Thoracic aorta (tissue), 2 donors: Measurements from ENCODE around the gene PZP. TPM values are rescaled to one million over a fixed set of nuclear protein-coding genes. Genes with fewer than 3 reads are reported as not detected.
"Not testable (repeated sequence)": the region's sequence is repeated elsewhere in the genome, so short reads cannot be mapped to it uniquely, and the experiment has no call there.

Experiments
- ATAC-seq: fragments of 150-250 bp; one replicate; pipeline ENCODE4 v1.8.0; 2017; ENCODE audit warnings: low read depth; ENCODE audit not compliant: insufficient number of reproducible peaks, low FRiP score
- DNase-seq: peaks from one replicate; pipeline ENCODE4 v3.0.0-alpha.2; 2020; ENCODE audit warnings: low spot score
- H3K27ac ChIP-seq, 2 donors: fragments of 200-600 bp; sonication (generic); 1 replicate in 1 of 2; 2 replicates in 1 of 2; pipeline ENCODE4 v1.5.1; 2016; ENCODE audit warnings: mild to moderate bottlenecking in 2 of 2, moderate library complexity in 2 of 2
- H3K27me3 ChIP-seq: fragments of 200-600 bp; sonication (generic); replicated peaks from 2 replicates; pipeline ENCODE4 v1.6.0; 2016; ENCODE audit warnings: mild to moderate bottlenecking; ENCODE audit not compliant: insufficient read depth
- H3K36me3 ChIP-seq: fragments of 200-600 bp; sonication (generic); one replicate; pipeline ENCODE4 v1.5.1; 2016
- H3K4me1 ChIP-seq, 2 donors: fragments of 200-600 bp; sonication (generic); 1 replicate in 1 of 2; 2 replicates in 1 of 2; pipeline versions ENCODE4 v1.5.1 to v1.6.0; 2016; ENCODE audit warnings: low read depth in 2 of 2, mild to moderate bottlenecking in 1 of 2; ENCODE audit not compliant: control insufficient read depth in 1 of 2
- H3K4me3 ChIP-seq: fragments of 200-600 bp; sonication (generic); 2 replicates; pipeline ENCODE4 v1.5.1; 2016; ENCODE audit warnings: mild to moderate bottlenecking
- H3K9me3 ChIP-seq: fragments of 200-600 bp; sonication (generic); 2 replicates; pipeline ENCODE4 v1.5.1; 2016
- CTCF ChIP-seq: fragments of 200-600 bp; sonication (generic); IDR thresholded peaks from one replicate; pipeline ENCODE4 v1.5.1; 2019; ENCODE audit warnings: antibody characterized with exemption
- total RNA-seq, 2 donors: library from RNA; depleted of rRNA; stranded (reverse); fragments of >200 nt; gene quantifications; one replicate each; pipeline versions ENCODE4 v1.1.0 to v1.2.3, GENCODE V29; 2016

Gene PZP
- total RNA-seq, 2 donors from 2014 or later = not detected

GRCh38 chr12:9221483-9221882 lies 13.3 kb upstream of the PZP start:
- no peak overlapping the region for H3K27ac ChIP-seq
- H3K27me3 ChIP-seq = no peaks in the 10 kb centered on the region
- DNase-seq = no peak
- no peaks in the 10 kb centered on the region for H3K4me1 ChIP-seq
- no peaks in the 10 kb centered on the region for H3K36me3 ChIP-seq
- TF ChIP-seq CTCF = no peak
- H3K9me3 ChIP-seq = no peaks in the 10 kb centered on the region
- H3K4me3 ChIP-seq = no peak overlapping the region
- no peak for ATAC-seq

DNA sequence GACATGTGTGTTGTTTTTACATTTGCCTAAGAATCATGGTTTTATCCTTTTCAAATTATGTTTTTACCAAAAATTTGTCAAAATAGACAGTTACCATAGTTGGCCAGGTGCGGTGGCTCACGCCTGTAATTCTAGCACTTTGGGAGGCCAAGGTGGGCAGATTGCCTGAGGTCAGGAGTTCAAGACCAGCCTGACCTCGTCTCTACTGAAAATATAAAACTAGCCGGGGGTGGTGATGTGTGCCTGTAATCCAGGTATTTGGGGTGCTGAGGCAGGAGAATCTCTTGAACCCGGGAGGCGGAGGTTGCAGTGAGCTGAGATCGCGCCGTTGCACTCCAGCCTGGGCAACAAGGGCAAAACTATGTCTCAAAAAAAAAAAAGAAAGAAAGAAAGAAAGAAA lies 12.8 kb upstream of the PZP start:
- H3K9me3 ChIP-seq, H3K27ac ChIP-seq, ATAC-seq, H3K27me3 ChIP-seq, H3K4me3 ChIP-seq, H3K36me3 ChIP-seq, H3K4me1 ChIP-seq, DNase-seq: not testable (repeated sequence)

- DNase-seq (no peak), ATAC-seq (no peak)
- H3K27me3 ChIP-seq = no peaks in the 10 kb centered on the region
- no peak overlapping the region for H3K27ac ChIP-seq
- no peak for TF ChIP-seq CTCF
- H3K36me3 ChIP-seq = no peaks in the 10 kb centered on the region
- H3K4me3 ChIP-seq = no peak overlapping the region
- H3K9me3 ChIP-seq = no peaks in the 10 kb centered on the region
- H3K4me1 ChIP-seq = no peaks in the 10 kb centered on the region
Measured at GRCh38 chr12:9214534-9214933, 6.3 kb upstream of the PZP start.

GRCh38 chr12:9211687-9212086 lies 3.5 kb upstream of the PZP start:
- Histone ChIP-seq H3K9me3 (no peaks in the 10 kb centered on the region), H3K4me1 (no peaks in the 10 kb centered on the region), H3K27me3 (no peaks in the 10 kb centered on the region), H3K4me3 (no peak overlapping the region), H3K27ac (no peak overlapping the region), H3K36me3 (no peaks in the 10 kb centered on the region)
- DNase-seq = no peak
- no peak for ATAC-seq
- no peak for TF ChIP-seq CTCF

GRCh38 chr12:9204380-9204779 lies 3.8 kb downstream of the PZP start:
- Histone ChIP-seq H3K36me3 (no peaks in the 10 kb centered on the region), H3K4me3 (no peak overlapping the region), H3K9me3 (no peaks in the 10 kb centered on the region), H3K27me3 (no peaks in the 10 kb centered on the region), H3K27ac (no peak overlapping the region), H3K4me1 (no peaks in the 10 kb centered on the region)
- no peak for ATAC-seq
- no peak for TF ChIP-seq CTCF
- no peak for DNase-seq

DNA sequence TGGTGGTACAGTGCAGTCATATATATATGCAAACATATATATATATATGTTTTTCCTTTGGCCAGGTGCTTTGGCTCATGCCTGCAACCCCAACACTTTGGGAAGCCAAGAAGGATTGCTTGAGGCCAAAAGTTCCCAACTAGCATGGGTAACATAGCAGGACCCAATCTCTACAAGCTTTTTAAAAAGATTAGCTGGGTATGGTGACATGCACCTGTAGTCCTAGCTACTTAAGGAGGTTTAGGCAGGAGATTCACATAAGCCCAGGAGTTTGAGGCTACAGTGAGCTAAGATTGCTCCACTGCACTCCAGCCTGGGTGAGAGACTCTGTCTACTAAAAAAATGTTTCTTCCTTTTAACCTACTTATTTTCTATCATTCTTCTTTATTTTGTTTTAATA lies 10.2 kb downstream of the PZP start:
- no peak for DNase-seq
- no peak overlapping the region for H3K4me3 ChIP-seq
- ATAC-seq = no peak

More for the DNA sequence above, 10.2 kb downstream of the PZP start:
- Histone ChIP-seq H3K9me3 (no peaks in the 10 kb centered on the region), H3K36me3 (no peaks in the 10 kb centered on the region), H3K4me1 (no peaks in the 10 kb centered on the region), H3K27me3 (no peaks in the 10 kb centered on the region), H3K27ac (no peak overlapping the region)
- no peak for TF ChIP-seq CTCF
